GM12875 (cell line): ENCODE data around the gene PRKCB.
A peak's percentile ranks its signal among the peaks of the same experiment; 100 is the strongest.

Experiments used
- H3K4me3 ChIP-seq: one replicate; pipeline ENCODE4 v1.5.1; 2011; ENCODE audit warnings: low read depth, low read length, control low read depth
- CTCF ChIP-seq: IDR thresholded peaks from 2 replicates; pipeline ENCODE4 v1.5.1; 2011; ENCODE audit warnings: low read depth, mild to moderate bottlenecking, control low read depth, inconsistent platforms, low read length, moderate library complexity, borderline replicate concordance; ENCODE audit not compliant: insufficient read depth

The PRKCB gene

GRCh38 chr16:24035127-24035842 lies 199.5 kb downstream of the PRKCB start:
- no peak overlapping the region for H3K4me3 ChIP-seq

DNA sequence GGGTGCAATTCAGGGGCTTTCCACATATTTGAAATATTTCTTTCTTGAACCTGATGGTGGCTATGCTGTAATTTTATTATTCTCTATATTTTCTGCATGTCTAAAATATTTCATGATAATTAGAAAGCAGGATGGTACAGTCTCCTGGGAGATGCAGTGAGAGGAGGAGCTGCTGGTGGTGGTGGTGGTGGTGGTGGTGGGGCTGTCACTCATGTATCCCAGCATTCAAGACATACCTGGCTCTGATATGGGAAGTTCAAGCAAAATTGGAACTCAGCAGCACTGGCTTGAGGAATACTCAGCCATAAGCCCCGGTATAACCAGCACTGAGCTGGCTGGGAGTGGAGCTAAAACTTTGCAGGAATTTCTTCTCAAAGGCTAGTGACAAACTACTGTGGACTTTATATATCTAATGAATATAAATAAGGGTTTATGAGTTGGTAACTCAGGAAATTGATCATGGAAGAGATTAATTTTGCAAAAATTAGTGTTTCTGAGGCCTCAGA lies 200.3 kb downstream of the PRKCB start:
- no peak overlapping the region for H3K4me3 ChIP-seq
- TF ChIP-seq CTCF: no peak

More at GRCh38 chr16:24035127-24035842, 199.5 kb downstream of the PRKCB start:
- TF ChIP-seq CTCF: no peak

- peak; percentile 54; the same call in 1 of the 2 replicates for TF ChIP-seq CTCF
- no peak overlapping the region for H3K4me3 ChIP-seq
Measured at GRCh38 chr16:24036614-24037013, 200.8 kb downstream of the PRKCB start.

- no peak overlapping the region for H3K4me3 ChIP-seq
- no peak for TF ChIP-seq CTCF
Measured at GRCh38 chr16:24037335-24037734, 201.6 kb downstream of the PRKCB start.

GRCh38 chr16:24041834-24042631 lies 206.2 kb downstream of the PRKCB start:
- H3K4me3 ChIP-seq: no peak overlapping the region
- TF ChIP-seq CTCF: peak; percentile 73

DNA sequence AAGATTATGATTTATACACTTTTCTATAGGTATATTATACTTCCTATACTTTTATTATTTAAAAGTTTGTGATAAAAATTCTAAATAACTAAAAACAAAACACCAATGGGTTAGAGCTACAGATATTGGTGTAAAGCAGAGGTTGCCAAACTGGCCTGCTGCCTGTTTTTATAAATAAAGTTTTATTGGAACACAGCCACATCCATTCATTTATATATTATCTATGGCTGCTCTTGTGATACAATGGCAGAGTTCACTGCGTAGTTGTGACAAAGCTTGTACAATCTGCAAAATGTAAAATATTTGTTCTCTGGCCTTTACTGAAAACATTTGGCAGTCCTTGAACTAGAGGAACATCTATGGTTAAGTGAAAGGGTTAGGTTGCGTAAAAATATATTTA lies 208.7 kb downstream of the PRKCB start:
- no peak overlapping the region for H3K4me3 ChIP-seq
- no peak for TF ChIP-seq CTCF
